ENCODE measurements around the gene CTIF. TPM values are rescaled to one million over a fixed set of nuclear protein-coding genes. Genes with fewer than 3 reads are reported as not detected.

The CTIF gene
- total RNA-seq, 4 donors from 2014 or later = 14.1 to 78.2 (median 18.4) TPM

- TF ChIP-seq POLR2A (IDR thresholded peaks at IDR 0.05) (no peak), POLR2AphosphoS5 (IDR thresholded peaks at IDR 0.05) (no peak), CTCF (IDR thresholded peaks at IDR 0.05) (no peak), EP300 (IDR thresholded peaks at IDR 0.05; ENCODE audit: low read depth) (no peak)
- intact Hi-C loops (cut with DNase I; ENCODE audit: low total_unique reads) = no loop called here
- DNase-seq = no peak
These were observed 7.8 kb upstream of the CTIF start for GRCh38 chr18:48531082-48531403.

GRCh38 chr18:48531908-48532307 lies 6.9 kb upstream of the CTIF start:
- no peak for DNase-seq
- Histone ChIP-seq H3K36me3 (no peaks in the 10 kb centered on the region), H3K9me3 (no peaks in the 10 kb centered on the region), H3K27ac (no peak overlapping the region), H3K27me3 (peaks cover 2% of the 10 kb centered on the region), H3K4me3 (no peak overlapping the region), H3K4me1 (no peaks in the 10 kb centered on the region)
- TF ChIP-seq POLR2AphosphoS5 (IDR thresholded peaks at IDR 0.05) = no peak
- no peak for TF ChIP-seq EP300 (IDR thresholded peaks at IDR 0.05; ENCODE audit: low read depth)
- TF ChIP-seq POLR2A (IDR thresholded peaks at IDR 0.05) = no peak
- TF ChIP-seq CTCF (IDR thresholded peaks at IDR 0.05) = no peak
- in situ Hi-C loops (cut with MboI; ENCODE audit: low pct_ligation_motif_present in 1 of 4, low pct_unique_long_range_greater_than_20kb in 1 of 4, low sequenced_read_pairs in 3 of 4) = no loop called here
- intact Hi-C loops (cut with DNase I; ENCODE audit: low total_unique reads) = no loop called here
- WGBS, 2 donors (ENCODE audit: low coverage in 1 of 2) = 56 to 63% methylated on average over 2 to 3 of the region's 3 CpGs

More at GRCh38 chr18:48531082-48531403, 7.8 kb upstream of the CTIF start:
- no peaks in the 10 kb centered on the region for H3K9me3 ChIP-seq
- H3K4me1 ChIP-seq = no peaks in the 10 kb centered on the region
- peaks cover 2% of the 10 kb centered on the region for H3K27me3 ChIP-seq
- H3K27ac ChIP-seq = no peak overlapping the region
- H3K4me3 ChIP-seq = no peak overlapping the region
- WGBS, 2 donors (ENCODE audit: low coverage in 1 of 2) = 68 to 83% methylated on average over 1 of the region's 1 CpG
- no peaks in the 10 kb centered on the region for H3K36me3 ChIP-seq
- in situ Hi-C loops (cut with MboI; ENCODE audit: low pct_ligation_motif_present in 1 of 4, low pct_unique_long_range_greater_than_20kb in 1 of 4, low sequenced_read_pairs in 3 of 4) = no loop called here

GRCh38 chr18:48533340-48534070 lies 5.3 kb upstream of the CTIF start:
- 81% methylated on average over 6 of the region's 6 CpGs for WGBS, 2 donors (ENCODE audit: low coverage in 1 of 2)
- no peak for DNase-seq

GRCh38 chr18:48534364-48534763 lies 4.5 kb upstream of the CTIF start:
- no peak for DNase-seq
- Histone ChIP-seq H3K4me3 (no peak overlapping the region), H3K4me1 (peaks cover 0 to 4% (median 0%) of the 10 kb centered on the region in 4 donors), H3K36me3 (no peaks in the 10 kb centered on the region), H3K27ac (no peak overlapping the region), H3K9me3 (no peaks in the 10 kb centered on the region), H3K27me3 (no peaks in the 10 kb centered on the region)
- 82% methylated on average over 3 of the region's 3 CpGs; no CpG with 5 or more reads in 1 of the 2 donors for WGBS, 2 donors (ENCODE audit: low coverage in 1 of 2)
- in situ Hi-C loops (cut with MboI; ENCODE audit: low pct_ligation_motif_present in 1 of 4, low pct_unique_long_range_greater_than_20kb in 1 of 4, low sequenced_read_pairs in 3 of 4) = no loop called here
- intact Hi-C loops (cut with DNase I; ENCODE audit: low total_unique reads) = no loop called here
- TF ChIP-seq POLR2AphosphoS5 (IDR thresholded peaks at IDR 0.05) (no peak), POLR2A (IDR thresholded peaks at IDR 0.05) (no peak), CTCF (IDR thresholded peaks at IDR 0.05) (no peak), EP300 (IDR thresholded peaks at IDR 0.05; ENCODE audit: low read depth) (no peak)

More at GRCh38 chr18:48533340-48534070, 5.3 kb upstream of the CTIF start:
- in situ Hi-C loops (cut with MboI; ENCODE audit: low pct_ligation_motif_present in 1 of 4, low pct_unique_long_range_greater_than_20kb in 1 of 4, low sequenced_read_pairs in 3 of 4) = no loop called here
- no peak overlapping the region for H3K4me3 ChIP-seq
- H3K9me3 ChIP-seq = no peaks in the 10 kb centered on the region
- TF ChIP-seq CTCF (IDR thresholded peaks at IDR 0.05) (no peak), POLR2AphosphoS5 (IDR thresholded peaks at IDR 0.05) (no peak), EP300 (IDR thresholded peaks at IDR 0.05; ENCODE audit: low read depth) (no peak), POLR2A (IDR thresholded peaks at IDR 0.05) (no peak)
- intact Hi-C loops (cut with DNase I; ENCODE audit: low total_unique reads) = no loop called here
- no peaks in the 10 kb centered on the region for H3K36me3 ChIP-seq
- no peak overlapping the region for H3K27ac ChIP-seq
- H3K4me1 ChIP-seq = peaks cover 0 to 3% (median 0%) of the 10 kb centered on the region in 4 donors
- no peaks in the 10 kb centered on the region for H3K27me3 ChIP-seq

All from transverse colon (tissue), 4 donors.